Aortic smooth muscle cell (primary cell): ENCODE data around the gene FGFR2. TPM values are rescaled to one million over a fixed set of nuclear protein-coding genes. Genes with fewer than 3 reads are reported as not detected.

Experiments
- total RNA-seq: library from RNA; depleted of rRNA; stranded (reverse); fragments of >200 nt; gene quantifications from 2 replicates; pipeline ENCODE4 v1.2.3, GENCODE V29; 2014

The FGFR2 gene
- total RNA-seq, result 0.06 TPM in 1 of 2 replicates, not detected in the other

GRCh38 chr10:121598263-121599249 lies at the start of gene FGFR2:
Gene FGFR2, minus strand, starts transcription at chr10:121598444. Its CDS starts 4,627 bp downstream, at chr10:121593817.

